GM10266 (cell line): ENCODE results near the gene CLDN19.

ENCODE experiments used
- DNase-seq: peaks from one replicate; pipeline ENCODE4 v3.0.0; 2012; ENCODE audit errors: extremely low spot score
- CTCF ChIP-seq: IDR thresholded peaks from 2 replicates; pipeline ENCODE4 v1.5.1; 2012; ENCODE audit warnings: mild to moderate bottlenecking, low read depth; ENCODE audit not compliant: control insufficient read depth, insufficient read depth; ENCODE audit errors: missing control alignments

CLDN19 gene

GRCh38 chr1:42780176-42780575 is 40.1 kb upstream of the CLDN19 start:
- no peak for TF ChIP-seq CTCF
- DNase-seq: no peak

DNA sequence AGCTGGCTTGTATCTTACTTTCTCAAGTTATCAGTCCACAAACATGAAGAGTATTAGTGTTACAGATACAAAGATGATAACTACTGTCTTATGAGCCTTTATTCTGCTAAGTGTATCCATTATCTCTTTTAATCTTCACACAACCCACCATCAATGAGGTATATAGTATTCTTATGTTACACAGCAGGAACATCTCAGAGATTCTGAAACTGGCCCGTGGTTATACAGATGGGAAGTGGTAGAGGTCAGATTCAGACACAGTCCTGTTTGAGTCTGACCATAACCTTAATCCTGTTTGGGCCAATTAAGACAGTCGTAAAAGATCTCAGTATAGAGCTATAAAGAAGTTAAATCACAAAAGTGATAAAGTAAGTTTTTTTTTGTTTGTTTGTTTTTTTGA is 39.7 kb upstream of the CLDN19 start:
- DNase-seq: no peak
- no peak for TF ChIP-seq CTCF

GRCh38 chr1:42777852-42778251 is 37.8 kb upstream of the CLDN19 start:
- peak; percentile 71 for TF ChIP-seq CTCF
- peak; percentile 63 for DNase-seq

DNA sequence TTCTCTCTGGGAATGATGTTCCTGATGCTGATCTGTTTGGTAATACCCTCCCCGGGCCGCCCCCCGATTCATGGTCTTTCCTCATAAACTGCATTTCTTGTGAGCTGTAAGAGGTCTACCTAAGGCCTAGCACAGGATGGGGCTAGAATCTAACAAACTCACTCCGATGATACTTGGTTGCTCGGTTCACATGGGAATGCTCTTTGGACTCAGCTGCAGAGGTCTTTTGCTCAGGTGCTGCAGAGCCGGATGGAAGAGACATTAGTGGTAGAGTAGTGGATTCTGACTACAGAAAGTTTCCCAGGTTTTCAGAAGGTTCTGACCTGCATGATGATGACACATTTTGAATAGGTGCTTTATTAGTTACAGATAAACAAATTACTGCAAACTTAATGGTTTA is 36.5 kb upstream of the CLDN19 start:
- no peak for DNase-seq
- TF ChIP-seq CTCF: no peak

DNA sequence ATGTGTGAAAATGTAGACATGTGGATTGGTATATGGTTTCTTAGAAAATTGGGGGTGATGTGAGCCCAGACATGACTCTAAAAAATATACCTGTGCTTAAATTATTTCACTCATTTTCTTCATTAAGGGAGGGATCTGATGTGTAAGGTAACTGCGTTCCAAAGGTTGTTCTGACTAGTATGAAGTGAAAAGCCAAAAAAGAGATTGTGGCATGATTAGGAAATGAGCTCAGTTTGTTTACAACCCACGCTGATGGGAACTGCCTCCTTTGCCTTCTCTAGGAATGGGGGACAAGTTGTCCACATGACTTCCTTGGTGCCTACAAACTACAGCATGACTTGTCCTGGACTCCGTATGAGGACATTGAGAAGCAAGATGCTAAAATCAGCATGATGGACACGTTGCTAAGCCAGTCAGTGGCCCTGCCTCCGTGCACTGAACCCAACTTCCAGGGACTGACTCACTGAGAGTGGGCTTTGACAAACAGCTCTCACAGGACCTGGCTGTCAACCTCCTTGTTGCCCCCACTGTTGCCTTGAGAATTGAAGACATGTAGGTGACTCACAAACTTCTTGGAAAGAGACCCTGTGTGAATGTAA is 35.0 kb upstream of the CLDN19 start:
- no peak for TF ChIP-seq CTCF
- DNase-seq: no peak

DNA sequence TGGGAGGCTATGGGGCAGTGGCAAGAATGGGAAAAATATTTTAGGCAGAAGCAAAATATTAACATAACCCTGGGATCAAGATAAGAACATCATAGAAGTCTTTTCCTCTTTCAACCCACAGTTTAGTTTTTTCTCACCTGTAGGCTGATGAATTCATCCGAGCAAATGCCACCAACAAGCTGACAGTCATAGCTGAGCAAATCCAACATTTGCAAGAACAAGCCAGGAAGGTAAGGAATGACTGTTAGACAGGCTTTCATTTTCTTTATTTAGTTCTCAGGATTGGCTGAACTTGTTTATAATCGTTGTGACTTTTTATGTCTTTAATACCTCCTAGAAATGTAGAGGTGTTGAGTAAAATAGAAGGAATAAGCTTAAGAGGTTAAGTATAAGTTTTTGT is 33.4 kb upstream of the CLDN19 start:
- no peak for DNase-seq
- no peak for TF ChIP-seq CTCF

DNA sequence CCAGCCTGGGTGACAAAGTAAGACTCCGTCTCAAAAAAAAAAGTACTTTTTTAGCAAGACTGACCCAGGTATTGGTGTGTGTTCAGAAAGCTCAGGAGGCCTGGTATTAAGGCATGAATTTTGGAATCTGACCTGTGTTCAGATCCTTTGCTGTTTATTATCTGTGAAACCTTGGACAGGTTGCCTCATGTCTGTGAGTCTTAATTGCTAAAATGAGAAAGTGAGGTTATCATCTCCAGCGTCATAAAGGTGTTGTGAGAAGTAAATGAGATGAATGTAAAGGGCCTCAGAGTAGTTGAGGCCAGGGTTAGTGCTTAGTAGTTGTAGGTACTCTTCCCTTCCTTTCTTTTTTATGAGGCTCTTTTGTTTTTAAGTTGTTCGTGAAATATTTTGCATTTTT is 29.8 kb upstream of the CLDN19 start:
- no peak for DNase-seq
- TF ChIP-seq CTCF: no peak
